ENCODE data around the gene KCNT2.

KCNT2 gene

DNA sequence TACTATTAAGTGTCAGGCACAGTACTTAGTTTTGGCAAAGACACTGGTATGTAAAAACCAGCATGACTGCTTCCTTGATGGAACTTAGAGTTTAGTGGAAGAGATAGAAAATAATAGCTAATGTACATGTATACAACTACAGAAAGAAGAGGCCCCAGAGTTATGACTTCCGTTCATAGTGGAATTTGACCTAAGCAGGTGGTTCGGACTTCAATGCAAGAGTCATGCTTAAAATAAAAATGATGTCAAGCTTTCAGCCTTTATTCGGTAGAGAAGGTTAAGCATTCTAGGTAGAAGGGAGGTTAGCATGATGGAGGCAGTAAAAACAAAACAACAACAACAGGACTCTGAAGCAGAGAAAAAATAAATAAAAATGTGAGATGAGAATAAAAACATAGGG lies 165.9 kb downstream of the KCNT2 start:
- DNase-seq: no peak

DNA sequence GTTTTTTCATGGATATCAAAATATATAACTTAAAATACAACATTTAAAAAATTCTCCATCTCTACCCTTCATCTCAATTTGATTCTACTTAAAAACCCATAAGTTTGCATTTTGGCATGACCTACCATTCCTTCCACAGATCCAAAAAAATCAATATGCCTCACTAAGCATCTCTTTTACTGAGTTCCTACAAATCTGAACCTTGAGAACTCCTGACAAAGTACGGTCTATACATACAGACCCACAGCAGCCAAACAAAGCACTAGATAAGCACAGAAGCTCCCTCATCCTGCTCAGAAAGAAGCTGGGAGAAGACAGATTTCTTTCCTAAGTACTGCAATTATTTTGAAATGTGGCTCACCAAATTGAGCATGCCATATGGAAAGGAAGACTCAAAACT lies 167.5 kb downstream of the KCNT2 start:
- DNase-seq: no peak

DNA sequence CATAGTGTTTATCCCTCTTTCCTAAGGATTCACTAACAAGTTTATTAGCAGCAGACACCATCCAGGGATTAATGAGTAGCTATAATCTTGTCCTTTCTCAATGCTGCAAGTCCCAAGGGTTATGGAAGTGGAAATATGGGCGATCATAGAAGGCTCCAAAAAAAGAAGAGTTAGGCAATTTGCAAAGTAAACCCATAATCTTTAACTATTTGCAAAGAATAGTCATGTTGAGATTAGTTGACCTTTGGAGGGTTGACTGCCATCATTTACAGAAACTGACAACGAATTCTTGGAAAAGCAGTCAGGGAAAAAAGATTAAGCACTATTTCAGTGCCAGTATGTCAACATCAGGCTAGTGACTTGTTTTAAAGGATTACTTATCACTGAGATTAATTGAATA lies 169.9 kb downstream of the KCNT2 start:
- no peak for DNase-seq

DNA sequence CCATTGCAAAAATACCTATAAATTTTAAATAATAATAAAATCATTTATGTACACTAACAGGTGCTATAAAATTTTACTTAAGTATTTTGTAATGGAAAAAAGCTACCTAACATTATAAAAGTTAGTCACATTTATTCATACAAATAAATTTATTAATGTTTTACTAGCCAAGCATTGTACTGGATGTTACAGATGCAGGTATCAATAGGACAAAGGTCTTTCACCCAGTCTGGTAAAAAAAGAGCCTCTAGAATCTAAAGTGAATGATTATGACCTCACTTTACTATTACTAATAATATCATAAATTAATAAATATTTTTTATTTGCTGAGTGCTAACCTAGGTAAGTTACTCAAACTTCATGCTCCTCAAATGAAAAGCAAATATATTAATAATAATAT lies 170.6 kb downstream of the KCNT2 start:
- no peak for DNase-seq

DNA sequence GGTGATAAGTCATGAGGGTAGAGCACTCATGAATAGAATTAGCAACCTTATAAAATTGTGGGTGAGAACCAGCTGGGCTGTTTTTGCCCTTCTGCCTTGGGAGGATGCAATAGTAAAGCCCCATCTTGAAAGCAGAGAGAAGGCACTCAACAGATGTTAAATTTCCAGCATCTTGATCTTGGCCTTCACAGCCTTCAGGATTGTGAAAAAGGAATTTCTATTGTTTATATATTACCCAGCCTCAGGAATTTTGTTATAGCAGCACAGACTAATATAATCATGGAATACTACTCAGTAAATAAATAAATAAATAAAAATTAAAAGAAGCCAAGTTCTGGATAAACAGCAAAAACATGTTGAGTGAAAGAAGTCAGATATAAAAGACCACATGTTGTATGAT lies 175.2 kb downstream of the KCNT2 start:
- DNase-seq: no peak

DNA sequence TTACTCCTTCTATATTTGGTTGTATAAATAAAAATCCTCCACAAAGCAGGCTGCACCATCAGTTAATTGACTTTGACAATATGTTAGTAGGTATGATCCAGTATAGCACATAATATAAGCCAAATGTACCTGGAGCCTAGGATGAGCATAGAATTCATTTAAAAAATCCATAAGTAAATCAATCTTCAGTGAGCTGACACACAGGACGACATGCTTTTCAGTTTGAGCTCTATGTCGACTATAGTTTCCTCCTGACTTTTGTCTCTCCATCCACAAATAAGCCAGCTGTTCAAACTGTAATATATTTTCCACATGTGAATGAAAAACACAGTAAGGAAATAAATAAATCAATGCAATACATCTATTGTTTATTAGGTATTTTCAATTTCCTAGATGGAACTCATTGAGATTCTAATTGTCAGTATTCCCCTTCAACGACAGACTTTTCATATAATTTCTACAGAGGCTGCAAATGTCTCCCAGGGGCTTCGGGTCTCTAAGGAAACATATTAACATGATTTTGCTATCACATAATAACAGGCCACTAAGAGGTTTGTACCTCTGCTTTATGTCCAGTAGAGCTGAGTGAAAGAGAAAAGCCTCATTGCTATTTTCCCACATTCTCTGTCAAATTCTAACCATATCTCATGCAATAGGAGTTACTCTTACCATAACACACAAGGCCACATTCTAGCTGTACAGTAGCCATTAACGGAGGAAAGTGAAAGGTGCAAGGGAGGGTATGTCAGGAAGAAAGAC lies 180.1 kb downstream of the KCNT2 start:
- no peak for DNase-seq

DNA sequence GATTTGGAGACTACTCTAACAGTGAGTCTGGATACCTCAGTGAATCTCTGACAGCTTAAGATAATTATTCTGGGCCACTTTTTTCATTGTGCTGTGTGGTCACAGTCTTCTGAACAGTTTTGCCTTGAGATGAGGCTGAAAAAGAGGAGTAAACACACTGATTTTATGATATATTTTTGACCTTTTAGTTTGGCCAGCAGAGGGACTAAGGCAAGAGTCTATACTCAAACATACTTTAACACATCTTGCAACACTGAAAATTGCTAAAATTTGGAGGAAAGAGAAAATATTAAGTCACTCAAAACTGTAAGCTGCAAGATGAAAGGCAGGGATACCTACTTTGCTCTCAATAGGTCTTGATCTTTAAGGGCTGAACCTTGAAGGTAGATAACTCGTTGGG lies 182.7 kb downstream of the KCNT2 start:
- DNase-seq: no peak

DNA sequence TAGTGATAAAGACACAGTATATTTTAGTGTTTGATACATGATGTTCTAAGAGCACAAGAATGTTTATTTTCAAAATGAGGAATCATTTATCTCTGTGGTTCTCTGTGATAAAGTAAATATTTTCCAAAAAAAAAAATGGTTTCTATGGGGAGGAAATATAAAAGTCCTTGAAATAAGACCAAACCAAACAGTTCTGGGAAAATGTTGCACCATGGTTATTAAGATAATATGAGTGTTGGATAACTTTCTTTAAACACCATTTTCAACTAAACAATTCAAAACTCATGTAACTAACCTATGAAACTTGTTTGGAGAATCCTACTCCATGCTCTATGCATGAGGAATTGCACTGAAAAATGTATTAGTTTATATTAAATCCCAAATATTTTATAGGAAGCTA lies 184.6 kb downstream of the KCNT2 start:
- DNase-seq: no peak

DNA sequence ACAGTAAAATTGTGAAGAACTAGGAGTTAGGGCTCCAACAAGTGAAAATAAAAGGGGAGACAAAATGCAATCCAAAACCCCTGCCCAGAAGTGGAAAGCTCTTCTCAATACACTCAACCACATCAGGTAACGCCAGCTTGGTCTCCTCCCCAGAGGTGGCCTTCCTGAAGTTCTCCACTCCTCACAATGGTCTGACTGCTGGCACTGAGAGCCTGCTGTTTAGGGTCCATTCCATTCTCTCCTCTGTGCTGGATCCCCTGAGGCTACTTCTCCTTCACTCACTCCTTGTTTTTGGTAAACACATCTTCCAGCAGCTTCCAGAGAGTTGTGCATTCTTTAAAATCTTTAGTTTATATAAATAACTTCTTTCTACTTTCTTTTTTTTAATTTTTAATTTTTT lies 189.5 kb downstream of the KCNT2 start:
- DNase-seq: no peak

DNA sequence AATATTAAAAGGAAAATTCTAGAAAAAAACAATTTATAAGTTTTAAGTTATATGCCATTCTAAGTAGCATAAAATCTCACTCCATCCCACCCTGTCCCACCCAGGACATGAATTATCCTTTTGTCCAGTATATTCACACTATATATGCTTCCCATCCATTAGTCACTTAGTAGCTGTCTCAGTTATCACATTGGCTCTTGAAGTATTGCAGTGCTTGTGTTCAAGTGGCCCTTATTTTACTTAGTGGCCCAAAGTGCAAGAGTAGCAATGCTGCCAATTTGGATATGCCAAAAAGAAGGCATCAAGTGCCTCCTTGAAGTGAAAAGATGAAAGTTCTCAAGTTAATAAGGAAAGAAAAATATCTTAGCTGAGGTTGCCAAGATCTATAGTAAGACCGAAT lies 192.3 kb downstream of the KCNT2 start:
- DNase-seq: no peak

DNA sequence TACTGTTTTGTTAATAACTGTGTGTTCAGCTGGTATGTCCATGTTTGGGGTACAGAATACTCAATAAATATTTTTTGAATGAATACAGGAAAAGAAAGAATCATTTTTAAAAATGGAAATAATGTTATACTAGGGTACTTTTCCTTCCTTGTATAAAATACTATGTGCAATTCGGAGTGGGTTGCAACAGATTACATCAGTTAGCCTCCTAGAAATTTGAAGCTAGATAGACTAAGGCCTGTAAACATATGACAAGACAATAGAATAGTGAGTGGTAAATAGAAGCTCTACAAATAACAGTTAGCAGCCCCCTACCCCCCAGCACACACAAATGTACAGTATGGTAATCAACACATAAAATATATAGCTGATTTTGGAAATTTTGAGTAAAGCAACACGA lies 195.9 kb downstream of the KCNT2 start:
- no peak for DNase-seq

DNA sequence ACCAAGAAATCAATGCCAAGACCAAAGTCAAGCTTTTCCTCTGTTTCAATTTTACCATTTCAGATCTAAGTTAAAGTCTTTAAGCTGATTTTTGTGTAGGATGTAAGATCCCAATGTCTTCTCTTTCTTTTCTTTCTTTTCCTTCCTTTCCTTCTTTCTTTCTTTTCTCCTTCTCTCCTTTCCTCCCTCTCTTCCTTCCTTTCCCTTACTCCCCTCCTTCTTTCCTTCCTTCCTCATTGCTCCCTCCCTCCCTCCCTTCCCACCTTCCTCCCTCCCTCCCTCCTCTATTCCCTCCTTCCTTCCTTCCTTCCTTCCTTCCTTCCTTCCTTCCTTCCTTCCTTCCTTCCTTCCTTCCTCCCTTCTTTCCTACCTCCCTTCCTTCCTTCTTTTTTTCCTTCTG lies 197.5 kb downstream of the KCNT2 start:
- no peak for DNase-seq

DNA sequence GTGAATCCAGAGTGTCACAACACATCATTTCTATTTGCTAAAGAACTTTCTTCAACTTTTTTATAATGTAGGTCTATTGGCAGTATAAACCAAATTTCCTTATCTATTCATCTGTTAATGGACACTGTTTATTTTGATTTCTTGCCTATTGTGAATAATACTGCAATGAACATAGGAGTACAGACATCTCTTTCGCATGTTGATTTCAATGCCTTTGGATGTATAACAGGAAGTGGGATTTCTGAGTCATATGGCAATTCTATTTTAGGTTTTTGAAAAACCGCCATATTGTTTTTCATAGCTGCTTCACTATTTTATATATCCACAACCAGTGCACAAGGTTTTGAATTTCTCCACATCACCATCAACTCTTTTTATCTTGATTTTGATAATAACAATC lies 198.7 kb downstream of the KCNT2 start:
- DNase-seq: no peak

DNA sequence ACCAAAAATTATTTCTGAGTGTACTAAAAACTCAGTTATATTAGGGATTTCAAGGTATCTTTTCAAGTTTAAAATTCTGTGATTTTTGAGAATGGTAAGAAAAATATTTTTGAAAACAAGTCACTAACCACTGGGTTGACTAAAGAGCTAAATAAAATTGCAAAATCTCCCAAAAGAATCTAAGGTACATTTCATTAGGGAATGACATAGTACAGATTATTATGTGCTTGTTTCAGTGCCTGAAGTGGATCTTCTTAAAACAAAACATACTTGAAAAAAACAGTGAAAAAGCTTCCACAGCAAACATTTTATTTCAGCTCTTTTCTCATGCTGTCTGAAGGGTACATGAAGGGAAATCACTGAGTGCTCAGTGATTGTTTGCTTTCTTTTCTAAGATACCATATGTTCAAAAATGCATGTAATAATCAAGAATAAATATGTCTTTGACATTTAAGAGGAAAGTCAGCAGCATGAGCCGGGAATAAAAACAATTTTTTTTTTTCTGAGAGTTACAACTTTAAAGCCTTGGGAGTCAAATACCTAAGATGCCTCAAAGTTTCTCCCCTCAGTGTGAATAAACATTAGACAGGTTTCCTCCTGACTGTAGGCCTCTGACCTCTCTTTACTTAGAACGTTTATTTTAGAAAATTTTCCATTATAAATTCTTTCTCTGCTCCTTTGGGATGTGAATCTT lies 200.7 kb downstream of the KCNT2 start:
- DNase-seq: no peak

DNA sequence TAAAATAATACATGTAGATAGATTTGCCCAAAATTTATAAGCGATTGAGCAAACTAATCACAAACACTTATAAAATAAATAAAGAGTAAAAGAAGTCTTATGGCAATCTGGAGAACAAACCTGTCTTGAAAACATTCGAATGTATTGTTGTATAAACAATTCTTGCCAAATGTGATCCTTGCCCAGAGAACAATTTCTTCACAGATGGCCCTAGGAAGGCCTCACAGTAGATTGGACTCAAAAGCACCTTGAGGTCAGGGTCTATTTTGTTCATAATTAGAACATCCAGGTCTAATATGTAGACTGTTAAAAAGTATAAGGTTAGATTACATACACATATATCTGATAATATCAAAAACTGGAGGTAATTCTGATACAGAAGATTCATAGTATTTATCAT lies 202.4 kb downstream of the KCNT2 start:
- DNase-seq: no peak

DNA sequence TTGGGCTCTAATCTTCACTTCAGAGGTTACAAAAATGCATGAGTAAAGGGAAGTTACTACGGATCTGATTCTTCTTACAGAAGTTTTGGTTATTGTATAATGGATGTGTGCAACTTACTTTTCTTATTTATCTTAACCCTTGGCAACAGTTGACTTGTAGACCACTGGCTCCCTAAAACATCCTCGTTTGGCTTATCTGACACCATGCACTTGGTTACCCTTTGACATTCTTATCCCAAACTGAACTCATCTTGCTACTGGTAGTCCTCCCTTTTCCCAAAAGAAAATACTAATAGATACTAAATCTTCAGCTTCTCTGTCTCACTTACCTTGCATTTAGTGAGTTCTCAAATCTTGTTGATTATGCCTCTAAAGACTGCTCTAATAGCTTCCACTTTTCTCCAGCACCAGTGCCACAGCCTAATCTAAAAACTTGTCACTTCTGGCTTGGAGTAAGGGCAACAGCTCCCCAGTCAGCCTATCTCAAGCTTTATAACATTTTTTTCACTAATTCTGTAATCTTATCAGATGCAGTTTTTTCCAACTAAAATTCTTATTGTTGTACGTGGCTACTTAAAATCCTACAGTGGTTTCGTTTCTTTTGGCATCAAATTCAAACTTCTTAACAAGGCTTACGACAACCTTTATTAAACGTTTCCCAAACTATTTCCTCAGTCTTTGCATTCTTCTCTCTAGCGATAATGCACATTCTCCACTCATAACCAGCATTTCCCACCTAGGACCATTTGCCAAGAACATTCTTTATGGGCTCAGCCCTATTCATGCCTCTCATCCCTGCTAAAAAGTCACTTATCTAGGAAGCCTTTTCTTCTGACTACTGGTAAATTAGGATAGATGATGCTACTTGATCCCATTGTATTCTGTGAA lies 204.2 kb downstream of the KCNT2 start:
- DNase-seq: no peak

DNA sequence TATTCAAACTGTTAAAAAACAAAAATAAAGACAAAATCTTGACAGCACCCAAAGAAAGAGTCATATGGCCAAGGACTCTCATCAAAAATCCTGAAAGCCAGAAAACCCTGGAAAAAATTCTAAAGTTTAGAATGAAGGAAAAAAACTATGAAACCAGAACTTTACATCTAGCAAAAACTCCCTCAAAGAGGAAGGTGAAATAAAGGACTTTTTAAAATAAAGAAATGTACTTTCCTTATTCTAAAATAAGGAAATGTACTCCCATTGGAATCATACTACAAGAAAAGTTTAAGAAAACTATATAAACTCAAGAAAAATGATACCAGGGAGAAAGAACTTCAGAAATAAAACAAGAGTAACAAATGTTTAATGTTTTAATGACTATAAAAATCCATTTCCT lies 206.3 kb downstream of the KCNT2 start:
- DNase-seq: no peak

DNA sequence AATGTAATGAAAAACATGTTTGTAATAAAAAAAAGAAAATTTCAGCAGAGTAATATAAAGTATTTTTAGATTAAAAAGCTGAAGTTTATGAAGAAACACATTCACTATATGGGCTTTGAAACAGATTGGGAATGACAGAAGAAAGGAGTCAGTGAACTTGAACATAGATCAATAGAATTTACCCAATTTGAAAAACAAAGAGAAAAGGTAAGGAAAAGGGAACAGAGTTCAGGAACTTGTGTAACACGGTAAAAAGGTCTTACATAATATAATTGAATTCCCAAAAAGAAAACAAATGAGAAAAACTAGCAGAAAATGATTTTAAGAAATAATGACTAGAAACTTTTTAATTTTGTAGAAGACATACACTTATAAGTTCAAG lies 206.8 kb downstream of the KCNT2 start:
- no peak for DNase-seq

DNA sequence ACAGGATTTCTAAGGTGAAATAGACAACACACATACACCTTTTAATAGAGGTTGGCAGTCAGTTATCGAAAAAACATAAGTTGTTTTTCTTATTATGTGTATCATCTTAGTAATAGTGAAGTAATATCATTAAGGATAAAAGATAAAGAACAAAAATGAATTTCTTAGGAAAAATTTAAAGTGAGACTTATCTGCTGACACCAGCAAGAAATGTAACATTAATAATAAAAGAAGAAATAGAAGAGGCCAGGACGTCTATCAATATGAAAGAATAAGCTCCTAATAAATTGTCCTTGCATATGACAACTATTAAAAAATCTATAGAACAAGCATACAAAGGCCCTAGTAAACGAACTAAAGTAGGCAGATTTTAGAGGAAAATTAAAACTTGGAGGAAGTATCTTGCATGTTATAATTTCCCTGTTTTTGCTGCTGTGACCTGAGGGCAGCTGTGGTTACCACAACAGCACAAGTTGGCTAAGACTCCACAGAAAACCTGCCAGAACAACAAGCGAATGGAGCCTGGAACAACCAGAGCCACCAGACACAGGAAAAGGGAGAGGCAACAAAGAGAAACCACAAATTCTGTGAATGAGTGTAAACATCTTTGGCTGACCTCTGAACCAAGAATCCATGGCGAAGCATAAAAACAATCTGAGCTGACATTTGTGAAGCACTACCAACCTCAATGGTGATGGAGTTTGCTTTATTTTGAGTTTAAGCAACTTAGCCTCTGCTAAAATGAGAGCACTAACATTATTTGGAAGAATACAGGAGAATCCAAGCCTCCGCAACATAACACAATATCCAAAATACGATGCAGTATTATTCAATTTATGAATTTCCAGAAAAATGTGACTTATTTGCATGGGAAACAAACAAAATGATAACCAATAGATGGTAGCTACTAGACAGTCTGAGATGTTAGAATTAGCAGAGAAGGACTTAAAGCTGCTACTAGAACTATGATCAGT lies 207.5 kb downstream of the KCNT2 start:
- DNase-seq: no peak

DNA sequence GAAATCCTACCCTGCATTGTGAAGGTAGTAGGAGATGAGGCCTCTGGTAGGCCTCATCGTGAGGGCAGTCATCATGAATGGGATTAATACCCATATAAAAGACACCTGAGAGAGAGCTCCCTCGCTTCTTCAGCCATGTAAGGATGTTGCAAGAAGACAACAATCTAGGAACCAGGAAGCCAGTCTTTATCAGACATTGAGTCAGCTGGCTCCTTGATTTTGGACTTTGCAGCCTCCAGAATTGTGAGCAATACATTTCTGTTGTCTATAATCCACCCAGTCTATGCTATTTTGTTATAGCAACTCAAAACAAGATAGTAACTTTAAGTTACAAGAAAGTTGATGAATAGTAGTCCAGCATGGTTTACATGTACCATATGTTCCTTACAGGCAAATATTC lies 208.5 kb downstream of the KCNT2 start:
- no peak for DNase-seq

DNA sequence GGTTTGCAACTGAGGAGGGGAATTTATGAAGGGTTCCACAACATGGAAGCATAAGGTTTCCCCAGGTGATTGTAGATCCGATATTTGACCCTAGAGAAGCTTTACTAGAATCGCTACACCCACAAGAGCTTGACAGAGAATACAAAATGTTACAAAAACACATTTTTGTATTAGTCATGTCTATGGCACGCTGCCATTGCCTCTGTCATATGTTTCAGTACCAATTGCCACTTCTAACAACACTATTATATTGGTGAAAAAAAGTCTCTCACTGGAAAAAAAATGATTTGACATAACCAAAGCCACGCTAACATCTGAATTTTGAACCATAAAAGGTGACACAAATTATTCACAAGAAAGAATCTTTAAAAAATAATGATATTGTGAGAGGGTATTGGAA lies 214.5 kb downstream of the KCNT2 start:
- no peak for DNase-seq

DNA sequence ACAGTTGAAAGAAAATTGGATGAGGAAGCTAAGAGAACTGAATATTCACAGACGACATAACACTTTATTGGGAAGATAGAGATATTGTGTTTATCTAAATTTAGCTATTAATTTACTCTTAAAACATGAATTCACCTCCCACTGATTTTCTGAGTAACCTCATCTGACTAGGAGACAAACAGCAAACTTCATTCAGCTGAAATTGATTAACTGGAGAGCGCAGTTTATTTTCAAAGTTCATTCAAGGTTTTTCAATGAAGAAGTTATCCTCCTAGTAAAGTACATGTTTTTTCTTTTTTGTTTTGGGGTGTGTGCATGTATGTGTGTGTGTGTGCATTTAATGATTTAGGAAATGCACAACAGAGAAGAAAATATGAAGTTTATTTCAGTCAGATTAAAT lies 215.0 kb downstream of the KCNT2 start:
- no peak for DNase-seq

DNA sequence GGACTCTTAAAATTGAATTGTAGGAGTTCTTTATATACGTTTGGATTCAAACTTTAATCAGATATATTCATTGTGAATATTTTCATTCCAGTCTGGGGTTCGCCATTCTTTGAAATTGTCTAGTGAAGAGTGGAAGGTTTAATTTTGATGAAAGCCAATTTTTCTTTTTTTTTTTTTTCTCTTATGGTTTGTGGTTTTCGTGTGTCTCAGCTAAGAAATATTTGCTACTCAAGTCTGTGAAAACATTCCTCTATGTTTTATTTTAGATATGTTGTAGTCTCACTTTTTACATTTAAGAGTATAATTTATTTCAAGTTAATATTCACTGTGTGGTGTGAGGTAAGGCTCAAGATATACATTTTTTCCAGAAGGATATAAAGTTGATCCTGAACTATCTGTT lies 220.5 kb downstream of the KCNT2 start:
- DNase-seq: no peak

All from stimulated activated CD4-positive, alpha-beta T cell treated with anti-CD3 and anti-CD28 coated beads, Interleukin-4, amount 100 ng/mL, for 4 hours (primary cell).